GM12878 (cell line): ENCODE data around the gene E2F2. TPM values are rescaled to one million over a fixed set of nuclear protein-coding genes. Genes with fewer than 3 reads are reported as not detected.
A peak's percentile ranks its signal among the peaks of the same experiment; 100 is the strongest.

Experiments
- ATAC-seq: fragments of 200-7000 bp; cut with Tn5 transposase; 3 replicates; pipeline ENCODE4 v1.9.1; 2020; ENCODE audit warnings: mild to moderate bottlenecking, moderate library complexity
- BruUV-seq: library from RNA; stranded (reverse); fragments of 400-500 nt; replicated peaks from 2 replicates; lab custom pipeline; 2021; lab: Mats Ljungman, UMichigan
- CTCF ChIA-PET: fragments of 300-600 bp; sonication (Branson Sonifier 250); formaldehyde crosslinking; extraction: SDS; loops from one replicate; lab custom pipeline; 2021; ENCODE audit warnings: inconsistent platforms; lab: Yijun Ruan, JAX
- POLR2A ChIA-PET: fragments of 350-600 bp; formaldehyde crosslinking; extraction: SDS; loops from one replicate; lab custom pipeline; 2021; ENCODE audit warnings: inconsistent platforms; lab: Charles Lee
- RAD21 ChIA-PET: fragments of 300-600 bp; sonication (Branson Sonifier 250); formaldehyde crosslinking; loops from one replicate; lab custom pipeline; 2023; ENCODE audit warnings: antibody characterized with exemption; ENCODE audit not compliant: unreplicated experiment; lab: Charles Lee
- SMC1A ChIA-PET: fragments of 300-600 bp; sonication (Branson Sonifier 250); formaldehyde crosslinking; loops from one replicate; lab custom pipeline; 2023; ENCODE audit not compliant: unreplicated experiment, uncharacterized antibody; lab: Charles Lee
- DNase-seq: peaks from one replicate; pipeline ENCODE4 v3.0.0-alpha.2; 2011; ENCODE audit warnings: low read depth, low spot score
- FAIRE-seq: peaks from 3 replicates; lab custom pipeline; 2011; peaks lifted over from hg19 to GRCh38; lab: Jason Lieb, UNC
- H2AFZ ChIP-seq: 2 replicates; pipeline ENCODE4 v1.6.0; 2011; ENCODE audit warnings: low read depth, low read length, control low read depth; ENCODE audit not compliant: control insufficient read depth
- H3K27ac ChIP-seq: 2 replicates; pipeline ENCODE4 v1.5.1; 2011; ENCODE audit warnings: control low read depth; ENCODE audit not compliant: control insufficient read depth, insufficient read depth
- H3K27me3 ChIP-seq, 2 experiments: replicated peaks in 1 of 2; 2 replicates each; pipeline versions ENCODE4 v1.6.0 to v1.6.1; 2011; ENCODE audit warnings: low read length in 1 of 2; ENCODE audit not compliant: control insufficient read depth in 2 of 2, insufficient read depth in 2 of 2
- H3K36me3 ChIP-seq, 2 experiments: 2 replicates each; pipeline ENCODE4 v1.5.1; 2011; ENCODE audit warnings: low read length in 1 of 2; ENCODE audit not compliant: control insufficient read depth in 2 of 2, insufficient read depth in 2 of 2
- H3K4me1 ChIP-seq: 2 replicates; pipeline ENCODE4 v1.6.1; 2011; ENCODE audit warnings: mild to moderate bottlenecking, low read length, moderate library complexity, mixed read lengths; ENCODE audit not compliant: control insufficient read depth, insufficient read depth
- H3K4me2 ChIP-seq: 2 replicates; pipeline ENCODE4 v1.6.0; 2011; ENCODE audit warnings: control low read depth; ENCODE audit not compliant: control insufficient read depth, insufficient read depth
- H3K4me3 ChIP-seq: fragments of 200-600 bp; sonication (generic); 2 replicates; pipeline ENCODE4 v1.5.1; 2016
- H3K79me2 ChIP-seq: 2 replicates; pipeline ENCODE4 v1.6.0; 2011; ENCODE audit warnings: low read length; ENCODE audit not compliant: control insufficient read depth, insufficient read depth
- H3K9ac ChIP-seq: 2 replicates; pipeline ENCODE4 v1.8.0; 2011; ENCODE audit warnings: low read length, control low read depth, mixed read lengths; ENCODE audit not compliant: control insufficient read depth, insufficient read depth
- H3K9me3 ChIP-seq: replicated peaks from 3 replicates; pipeline ENCODE4 v1.5.1; 2011; ENCODE audit warnings: mild to moderate bottlenecking, low read length; ENCODE audit not compliant: control insufficient read depth, insufficient read depth
- H4K20me1 ChIP-seq: 2 replicates; pipeline ENCODE4 v1.6.0; 2011; ENCODE audit not compliant: control insufficient read depth, insufficient read depth
- CEBPZ ChIP-seq: fragments of 150-350 bp; IDR thresholded peaks from 2 replicates; pipeline ENCODE4 v1.6.1; 2016; ENCODE audit warnings: low read depth, low read length
- IRF3 ChIP-seq: fragments of 450-650 bp; IDR thresholded peaks from 2 replicates; pipeline ENCODE4 v1.6.1; 2014; ENCODE audit warnings: mild to moderate bottlenecking
- JUND ChIP-seq: IDR thresholded peaks from 2 replicates; pipeline ENCODE4 v1.6.1; 2012; ENCODE audit warnings: low read depth, mild to moderate bottlenecking, low read length, improper control_type of control experiment, moderate library complexity
- KDM1A ChIP-seq: fragments of 200-600 bp; sonication (generic); IDR thresholded peaks from 2 replicates; pipeline ENCODE4 v1.6.1; 2016; ENCODE audit warnings: borderline replicate concordance
- MEF2B ChIP-seq: fragments of 450-650 bp; IDR thresholded peaks from 2 replicates; pipeline ENCODE4 v1.6.1; 2018; ENCODE audit warnings: mild to moderate bottlenecking, moderate library complexity; ENCODE audit not compliant: partially characterized antibody, poor library complexity, severe bottlenecking
- RFX5 ChIP-seq: IDR thresholded peaks from 2 replicates; pipeline ENCODE4 v1.6.1; 2011; ENCODE audit warnings: low read depth, low read length, improper control_type of control experiment
- ZBTB40 ChIP-seq: fragments of 450-650 bp; IDR thresholded peaks from 2 replicates; pipeline ENCODE4 v1.6.1; 2016; ENCODE audit warnings: mild to moderate bottlenecking, moderate library complexity, borderline replicate concordance
- ZNF622 ChIP-seq: fragments of 450-650 bp; IDR thresholded peaks from 2 replicates; pipeline ENCODE4 v1.6.1; 2017; ENCODE audit warnings: mild to moderate bottlenecking, inconsistent platforms
- WGBS: methylation state at CpG from one replicate; pipeline ENCODE4 v1.1.6; 2016; ENCODE audit warnings: low lambda C conversion rate; ENCODE audit not compliant: insufficient replicate concordance, insufficient coverage; ENCODE audit errors: missing lambda C conversion rate; 5-methylcytosine and 5-hydroxymethylcytosine counted together
- in situ Hi-C: fragments of 300-500 bp; cut with MboI; formaldehyde crosslinking; loops from 9 replicates; pipeline ENCODE4 v1.14.3; 2018; ENCODE audit warnings: mixed read lengths
- intact Hi-C: fragments of 100-400 bp; cut with micrococcal nuclease; formaldehyde crosslinking; loops from one replicate; pipeline ENCODE4 v1.14.2; 2022; ENCODE audit not compliant: unreplicated experiment
- polyA plus RNA-seq, 11 experiments: library from polyadenylated mRNA; depleted of rRNA in 4 of 11; unstranded in 6 of 11; stranded (reverse) in 5 of 11; fragments of >200 nt; fragmentation: Nextera tagmentation in 4 of 11; fragmentation: Illumina TruSeq in 1 of 11; extraction: Ambion mirVana in 4 of 11; extraction: Trizol in 1 of 11; gene quantifications; 1 replicate in 1 of 11; 2 replicates in 10 of 11; pipeline versions ENCODE4 v1.2.1 to v1.2.3, GENCODE V29; 2011 to 2016; ENCODE audit warnings: inconsistent platforms in 2 of 11, missing spikeins in 2 of 11, low read depth in 1 of 11
- total RNA-seq, 4 experiments: library from RNA; depleted of rRNA in 3 of 4; stranded (reverse); fragments of >200 nt in 3 of 4; fragmentation: Illumina TruSeq in 1 of 4; extraction: Trizol in 1 of 4; gene quantifications; 2 replicates each; pipeline versions ENCODE4 v1.2.1 to v1.2.3, GENCODE V29; 2013 to 2021
- TF ChIP-seq, protein P1 (sequence below), 3 experiments: IDR thresholded peaks in 2 of 3; conservative IDR thresholded peaks in 1 of 3; 2 replicates each; pipeline ENCODE4 v1.5.1; 2011; ENCODE audit warnings: low read depth in 3 of 3, low read length in 3 of 3, mild to moderate bottlenecking in 3 of 3, control low read depth in 2 of 3, moderate library complexity in 2 of 3, inconsistent platforms in 1 of 3, mixed read lengths in 1 of 3; ENCODE audit not compliant: control insufficient read depth in 2 of 3, insufficient read depth in 1 of 3; ENCODE audit errors: extremely low read depth in 1 of 3

Gene E2F2
- total and polyA plus RNA-seq, 10 of the 15 experiments (the other 5 are each of a cell fraction or from before 2014, with no cell fraction given): 3.8 to 27.2 (median 14.6) TPM

GRCh38 chr1:23527900-23528249 is 3.2 kb downstream of the E2F2 start (continued):
- TF ChIP-seq CEBPZ (no peak), MEF2B (no peak), ZNF622 (no peak)
- TF ChIP-seq, protein P1, sequence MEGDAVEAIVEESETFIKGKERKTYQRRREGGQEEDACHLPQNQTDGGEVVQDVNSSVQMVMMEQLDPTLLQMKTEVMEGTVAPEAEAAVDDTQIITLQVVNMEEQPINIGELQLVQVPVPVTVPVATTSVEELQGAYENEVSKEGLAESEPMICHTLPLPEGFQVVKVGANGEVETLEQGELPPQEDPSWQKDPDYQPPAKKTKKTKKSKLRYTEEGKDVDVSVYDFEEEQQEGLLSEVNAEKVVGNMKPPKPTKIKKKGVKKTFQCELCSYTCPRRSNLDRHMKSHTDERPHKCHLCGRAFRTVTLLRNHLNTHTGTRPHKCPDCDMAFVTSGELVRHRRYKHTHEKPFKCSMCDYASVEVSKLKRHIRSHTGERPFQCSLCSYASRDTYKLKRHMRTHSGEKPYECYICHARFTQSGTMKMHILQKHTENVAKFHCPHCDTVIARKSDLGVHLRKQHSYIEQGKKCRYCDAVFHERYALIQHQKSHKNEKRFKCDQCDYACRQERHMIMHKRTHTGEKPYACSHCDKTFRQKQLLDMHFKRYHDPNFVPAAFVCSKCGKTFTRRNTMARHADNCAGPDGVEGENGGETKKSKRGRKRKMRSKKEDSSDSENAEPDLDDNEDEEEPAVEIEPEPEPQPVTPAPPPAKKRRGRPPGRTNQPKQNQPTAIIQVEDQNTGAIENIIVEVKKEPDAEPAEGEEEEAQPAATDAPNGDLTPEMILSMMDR (IDR thresholded peaks at IDR 0.05 in 2 of 3, conservative IDR thresholded peaks at IDR 0.05 in 1 of 3; ENCODE audit: control insufficient read depth in 2 of 3, extremely low read depth in 1 of 3, insufficient read depth in 1 of 3, low read depth in 3 of 3, low read length in 3 of 3): 0 out of 6 replicates have a peak, but pooled peaks of 1 of the 3 experiments have one; percentile 4

DNA sequence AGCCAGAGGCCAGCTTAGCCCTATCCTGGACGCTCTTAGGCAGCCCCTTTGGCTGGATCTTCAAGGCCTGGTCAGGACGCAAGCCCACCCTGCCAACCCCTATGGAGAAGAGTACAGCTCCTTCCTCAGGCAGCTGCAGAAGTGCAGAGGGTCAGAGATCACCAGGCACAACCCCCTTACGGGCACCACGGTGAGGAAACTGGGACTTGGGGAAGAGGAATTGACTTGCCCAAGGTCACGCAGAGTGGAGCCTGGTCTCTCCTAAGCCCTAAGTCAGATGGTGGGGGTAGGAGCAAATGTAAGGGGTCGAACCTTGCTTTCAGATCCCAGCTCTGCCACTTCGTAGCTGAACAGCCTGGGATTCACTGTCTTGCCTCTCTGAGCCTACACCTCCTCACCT is 3.7 kb downstream of the E2F2 start:
- CTCF ChIA-PET: interaction anchor here (0.9 to 28.3 kb wide), 13 partner anchors 13 to 343 kb away, joined by 3 to 784 read pairs (median 4); partner anchors contain the start of gene ID3
- Histone ChIP-seq H3K79me2 (peaks cover 66% of the 10 kb centered on the region), H2AFZ (no peak overlapping the region), H4K20me1 (no peaks in the 10 kb centered on the region), H3K4me1 (peaks cover 66% of the 10 kb centered on the region), H3K27me3 (no peaks in the 10 kb centered on the region), H3K9me3 (no peaks in the 10 kb centered on the region), H3K9ac (no peak overlapping the region; the same call in 1 of the 2 replicates), H3K27ac (peak overlapping the region; percentile 13; the same call in 1 of the 2 replicates), H3K4me3 (peak overlapping the region; percentile 85; the same call in 1 of the 2 replicates), H3K4me2 (peak overlapping the region; percentile 91), H3K36me3 (peaks cover 0 to under 1% of the 10 kb centered on the region in 2 experiments; a peak in 2 of 4 replicates)
- WGBS: 98% methylated on average over 7 of the region's 7 CpGs
- intact Hi-C loops: loop anchor here (5.0 kb wide), 1 partner anchor 185 kb away; the partner anchor contains the start of gene HNRNPR
- POLR2A ChIA-PET: interaction anchor here (0.6 to 3.0 kb wide), 6 partner anchors 9 to 64 kb away, joined by 4 to 30 read pairs (median 6); partner anchors contain the start of gene ID3
- RAD21 ChIA-PET: interaction anchor here (0.7 to 11.3 kb wide), 7 partner anchors 12 to 196 kb away, joined by 3 to 153 read pairs (median 5); partner anchors contain the start of gene HNRNPR
- no peak for DNase-seq
- FAIRE-seq: no peak
- no TSS peak for BruUV-seq
- SMC1A ChIA-PET: interaction anchor here (2.5 to 14.8 kb wide), 4 partner anchors 11 to 110 kb away, joined by 13 to 201 read pairs (median 45); no protein-coding TSS in a partner anchor
- ATAC-seq: no peak
- in situ Hi-C loops: no loop called here
- TF ChIP-seq ZBTB40 (no peak), IRF3 (no peak), RFX5 (no peak), KDM1A (no peak), JUND (no peak)
